Sigmoid colon (tissue), 7 donors: Measurements from ENCODE around the gene ABRACL. TPM values are rescaled to one million over a fixed set of nuclear protein-coding genes. Genes with fewer than 3 reads are reported as not detected.

Experiments
- DNase-seq: peaks from one replicate; pipeline ENCODE4 v3.0.0-alpha.2; 2019
- H3K27ac ChIP-seq, 4 donors: fragments of 200-600 bp; sonication (generic); one replicate each; pipeline ENCODE4 v1.5.1; 2016 to 2019; ENCODE audit warnings: mild to moderate bottlenecking in 1 of 4
- H3K27me3 ChIP-seq, 3 donors: fragments of 200-600 bp; sonication (generic); one replicate each; pipeline ENCODE4 v1.5.1; 2019; ENCODE audit warnings: mild to moderate bottlenecking in 1 of 3
- H3K36me3 ChIP-seq, 4 donors: fragments of 200-600 bp; sonication (generic); one replicate each; pipeline ENCODE4 v1.5.1; 2016 to 2019
- H3K4me1 ChIP-seq, 4 donors: fragments of 200-600 bp; sonication (generic); one replicate each; pipeline ENCODE4 v1.5.1; 2017 to 2019
- H3K4me3 ChIP-seq, 4 donors: fragments of 200-600 bp; sonication (generic); one replicate each; pipeline ENCODE4 v1.5.1; 2017 to 2019; ENCODE audit warnings: mild to moderate bottlenecking in 2 of 4, moderate library complexity in 1 of 4
- H3K9me3 ChIP-seq, 4 donors: fragments of 200-600 bp in 3 of 4; sonication (generic) in 3 of 4; one replicate each; pipeline versions ENCODE4 v1.5.1 to v1.6.1; 2013 to 2019
- EP300 ChIP-seq, 4 donors: sonication (generic); formaldehyde crosslinking; IDR thresholded peaks; one replicate each; pipeline ENCODE4 v1.6.1; 2017; ENCODE audit warnings: antibody characterized with exemption in 4 of 4
- POLR2A ChIP-seq, 2 donors: fragments of 450-650 bp; IDR thresholded peaks; one replicate each; pipeline ENCODE4 v1.6.1; 2016; ENCODE audit warnings: antibody characterized with exemption in 2 of 2, mild to moderate bottlenecking in 2 of 2, moderate library complexity in 2 of 2
- POLR2AphosphoS5 ChIP-seq, 4 donors: sonication (generic); formaldehyde crosslinking; IDR thresholded peaks; one replicate each; pipeline ENCODE4 v1.6.1; 2017; ENCODE audit warnings: antibody characterized with exemption in 4 of 4
- whole genome bisulfite sequencing, 2 donors: extraction: QIAGEN DNeasy Blood & Tissue Kit; methylation state at CpG; one replicate each; pipeline ENCODE4 v1.1.7; 2013; 5-methylcytosine and 5-hydroxymethylcytosine counted together
- intact Hi-C: fragments of 100-400 bp; cut with DNase I; formaldehyde crosslinking; loops from one replicate; pipeline ENCODE4 v1.15.1; 2023
- polyA plus RNA-seq, 3 donors: library from polyadenylated mRNA; stranded (reverse); fragments of 200-250 nt; gene quantifications; one replicate each; pipeline ENCODE4 v1.2.3, GENCODE V29; 2013
- total RNA-seq, 4 donors: library from RNA; depleted of rRNA; stranded (reverse); fragments of >200 nt; gene quantifications; one replicate each; pipeline ENCODE4 v1.1.0, GENCODE V29; 2016
- TF ChIP-seq, protein P1 (sequence below), 4 experiments: fragments of 450-650 bp in 3 of 4; fragments of 200-600 bp in 1 of 4; IDR thresholded peaks; one replicate each; pipeline ENCODE4 v1.5.1; 2016 to 2019; ENCODE audit warnings: antibody characterized with exemption in 4 of 4, mild to moderate bottlenecking in 3 of 4, moderate library complexity in 2 of 4
- donor health status: healthy with polysubstance abuse.
- donor health status: Bipolar disorder and iron deficiency.
- donor health status: healthy.

ABRACL gene
- total and polyA plus RNA-seq, 7 donors = 6.8 to 529 (median 7.7) TPM

DNA sequence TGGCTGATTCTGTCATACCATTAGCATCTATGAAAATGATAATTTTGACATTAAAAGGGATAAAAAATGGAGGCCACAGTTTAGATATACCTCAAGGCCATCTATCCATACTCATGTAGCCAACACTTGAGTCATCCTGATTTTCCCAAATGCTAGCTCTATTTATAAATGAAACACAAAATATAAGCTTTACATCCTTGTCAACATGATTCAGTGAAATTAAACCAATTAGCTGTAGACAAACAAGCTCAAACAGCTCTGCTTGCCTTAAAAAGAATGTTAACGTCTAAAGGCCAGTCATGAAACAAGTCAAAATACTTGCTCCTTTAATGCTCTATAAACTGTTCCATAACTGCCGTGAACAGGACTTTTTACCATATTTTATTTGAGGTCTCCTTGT is 40.3 kb downstream of the ABRACL start:
- no peaks in the 10 kb centered on the region for H3K36me3 ChIP-seq
- H3K27me3 ChIP-seq = no peaks in the 10 kb centered on the region
- no peak overlapping the region for H3K4me3 ChIP-seq
- TF ChIP-seq EP300 (IDR thresholded peaks at IDR 0.05) (no peak), POLR2A (IDR thresholded peaks at IDR 0.05) (no peak), POLR2AphosphoS5 (IDR thresholded peaks at IDR 0.05) (no peak)
- TF ChIP-seq, protein P1, sequence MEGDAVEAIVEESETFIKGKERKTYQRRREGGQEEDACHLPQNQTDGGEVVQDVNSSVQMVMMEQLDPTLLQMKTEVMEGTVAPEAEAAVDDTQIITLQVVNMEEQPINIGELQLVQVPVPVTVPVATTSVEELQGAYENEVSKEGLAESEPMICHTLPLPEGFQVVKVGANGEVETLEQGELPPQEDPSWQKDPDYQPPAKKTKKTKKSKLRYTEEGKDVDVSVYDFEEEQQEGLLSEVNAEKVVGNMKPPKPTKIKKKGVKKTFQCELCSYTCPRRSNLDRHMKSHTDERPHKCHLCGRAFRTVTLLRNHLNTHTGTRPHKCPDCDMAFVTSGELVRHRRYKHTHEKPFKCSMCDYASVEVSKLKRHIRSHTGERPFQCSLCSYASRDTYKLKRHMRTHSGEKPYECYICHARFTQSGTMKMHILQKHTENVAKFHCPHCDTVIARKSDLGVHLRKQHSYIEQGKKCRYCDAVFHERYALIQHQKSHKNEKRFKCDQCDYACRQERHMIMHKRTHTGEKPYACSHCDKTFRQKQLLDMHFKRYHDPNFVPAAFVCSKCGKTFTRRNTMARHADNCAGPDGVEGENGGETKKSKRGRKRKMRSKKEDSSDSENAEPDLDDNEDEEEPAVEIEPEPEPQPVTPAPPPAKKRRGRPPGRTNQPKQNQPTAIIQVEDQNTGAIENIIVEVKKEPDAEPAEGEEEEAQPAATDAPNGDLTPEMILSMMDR (IDR thresholded peaks at IDR 0.05) = no peak
- no peak for DNase-seq
- H3K4me1 ChIP-seq = no peaks in the 10 kb centered on the region
- intact Hi-C loops = no loop called here
- H3K27ac ChIP-seq = no peak overlapping the region
- 83 to 85% methylated on average over 2 of the region's 2 CpGs for WGBS, 2 donors
- no peaks in the 10 kb centered on the region for H3K9me3 ChIP-seq

DNA sequence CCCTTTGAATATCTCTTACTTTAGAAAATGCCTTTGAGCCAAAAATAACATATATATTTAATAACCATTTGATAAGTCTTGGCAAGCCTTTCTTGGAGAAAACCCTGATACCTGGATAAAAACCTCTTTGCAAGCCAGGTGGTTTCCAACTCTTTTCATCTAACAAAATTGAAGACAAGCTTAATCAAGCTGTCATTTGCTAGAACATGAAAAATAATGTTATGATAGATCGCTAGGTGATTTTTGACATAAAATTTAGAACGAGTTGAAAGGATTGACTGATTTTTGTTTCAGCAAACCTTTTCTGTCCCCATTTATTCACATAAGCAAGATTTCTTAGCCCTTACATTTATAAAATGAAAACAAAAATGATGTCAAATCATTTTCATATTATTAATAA is 44.6 kb downstream of the ABRACL start:
- TF ChIP-seq, protein P1 (IDR thresholded peaks at IDR 0.05) = no peak
- no peak for TF ChIP-seq EP300 (IDR thresholded peaks at IDR 0.05)
- TF ChIP-seq POLR2AphosphoS5 (IDR thresholded peaks at IDR 0.05) = no peak
- no peak for TF ChIP-seq POLR2A (IDR thresholded peaks at IDR 0.05)
- Histone ChIP-seq H3K27me3 (no peaks in the 10 kb centered on the region), H3K9me3 (no peaks in the 10 kb centered on the region), H3K4me3 (no peak overlapping the region), H3K4me1 (no peaks in the 10 kb centered on the region), H3K36me3 (no peaks in the 10 kb centered on the region), H3K27ac (no peak overlapping the region)
- intact Hi-C loops = no loop called here
- no peak for DNase-seq
- WGBS, 2 donors = 89 to 95% methylated on average over 2 of the region's 2 CpGs

DNA sequence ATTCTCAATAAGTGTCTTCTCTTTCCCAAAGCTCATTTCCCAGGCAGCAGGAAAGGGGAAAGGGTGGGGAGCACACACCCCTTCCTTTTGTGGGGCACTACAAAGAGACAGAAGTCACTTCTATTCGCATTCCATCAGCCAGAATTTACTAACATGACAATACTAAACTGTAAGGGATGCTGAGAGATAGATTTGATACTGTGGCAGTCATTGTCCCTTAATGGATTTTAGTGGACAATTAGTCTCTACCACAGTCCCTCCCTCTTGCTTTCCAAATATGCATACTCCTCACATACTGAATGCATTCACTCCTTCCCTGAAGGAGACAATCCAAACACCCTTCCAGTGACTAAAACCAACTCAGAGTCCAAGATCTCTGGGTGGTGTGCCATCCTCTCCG is 50.5 kb downstream of the ABRACL start:
- H3K27ac ChIP-seq = no peak overlapping the region
- DNase-seq = no peak
- 91 to 96% methylated on average over 2 of the region's 2 CpGs for WGBS, 2 donors
- H3K4me1 ChIP-seq = no peaks in the 10 kb centered on the region
- intact Hi-C loops = no loop called here
- no peaks in the 10 kb centered on the region for H3K9me3 ChIP-seq
- no peaks in the 10 kb centered on the region for H3K27me3 ChIP-seq
- no peak for TF ChIP-seq EP300 (IDR thresholded peaks at IDR 0.05)
- TF ChIP-seq POLR2AphosphoS5 (IDR thresholded peaks at IDR 0.05) = no peak
- TF ChIP-seq POLR2A (IDR thresholded peaks at IDR 0.05) = no peak
- TF ChIP-seq, protein P1 (IDR thresholded peaks at IDR 0.05) = no peak
- no peak overlapping the region for H3K4me3 ChIP-seq
- H3K36me3 ChIP-seq = no peaks in the 10 kb centered on the region

DNA sequence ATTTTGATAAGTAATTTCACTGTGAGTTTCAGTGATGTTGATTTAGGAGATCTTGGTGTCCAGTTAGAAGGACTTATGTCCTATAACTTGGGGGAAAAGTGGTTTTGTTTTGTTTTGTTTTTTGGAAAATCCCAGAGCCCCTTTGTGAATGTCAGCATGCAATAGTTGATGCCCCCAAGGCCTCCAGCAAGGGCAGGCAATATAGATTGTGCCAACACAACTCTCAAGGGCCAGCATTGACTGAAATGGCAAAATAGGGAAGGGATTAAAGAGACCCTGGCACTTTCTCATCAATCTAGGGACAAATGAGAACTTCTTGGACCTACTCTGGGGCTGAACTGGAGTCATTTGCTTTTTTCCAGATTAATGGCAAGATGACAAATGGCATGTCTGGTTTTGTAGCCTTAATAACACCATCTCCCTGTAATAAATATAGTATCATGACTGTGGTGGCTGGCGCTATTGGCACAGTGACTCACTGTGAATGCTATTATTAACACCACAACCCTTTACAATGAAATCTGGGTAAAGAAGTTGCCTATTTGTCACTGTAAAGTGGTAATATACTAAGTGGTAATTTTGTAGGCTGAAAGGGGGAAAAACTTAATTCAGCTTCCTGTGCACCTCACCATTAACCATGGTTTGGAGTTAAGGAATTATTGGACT is 51.8 kb downstream of the ABRACL start:
- Histone ChIP-seq H3K27me3 (no peaks in the 10 kb centered on the region), H3K9me3 (no peaks in the 10 kb centered on the region), H3K4me1 (no peaks in the 10 kb centered on the region), H3K4me3 (no peak overlapping the region), H3K36me3 (no peaks in the 10 kb centered on the region), H3K27ac (no peak overlapping the region)
- 96 to 98% methylated on average over 1 of the region's 1 CpG for WGBS, 2 donors
- TF ChIP-seq POLR2AphosphoS5 (IDR thresholded peaks at IDR 0.05) (no peak), POLR2A (IDR thresholded peaks at IDR 0.05) (no peak), EP300 (IDR thresholded peaks at IDR 0.05) (no peak)
- TF ChIP-seq, protein P1 (IDR thresholded peaks at IDR 0.05) = no peak
- intact Hi-C loops = no loop called here
- no peak for DNase-seq

DNA sequence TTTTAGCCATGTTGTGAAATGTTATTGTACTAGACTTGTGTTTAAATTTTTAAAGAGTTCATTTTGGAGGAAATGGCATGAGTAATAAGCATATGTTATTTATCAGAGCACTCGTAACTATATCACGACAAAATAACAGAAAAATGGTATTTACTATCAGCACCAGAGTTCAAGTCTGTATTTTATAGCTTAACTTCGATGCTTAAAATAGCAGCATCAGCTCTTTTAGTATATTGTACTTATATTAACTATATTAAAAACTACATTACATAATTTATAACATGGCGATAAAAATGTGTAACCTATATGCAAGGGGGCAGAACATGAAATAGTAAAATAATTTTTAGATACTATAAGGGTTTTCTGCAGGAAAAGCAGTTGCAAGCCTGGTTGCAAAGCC is 52.9 kb downstream of the ABRACL start:
- Histone ChIP-seq H3K4me1 (no peaks in the 10 kb centered on the region), H3K9me3 (no peaks in the 10 kb centered on the region), H3K27ac (no peak overlapping the region), H3K36me3 (no peaks in the 10 kb centered on the region), H3K27me3 (no peaks in the 10 kb centered on the region), H3K4me3 (no peak overlapping the region)
- intact Hi-C loops = no loop called here
- TF ChIP-seq, protein P1 (IDR thresholded peaks at IDR 0.05) = no peak
- TF ChIP-seq POLR2A (IDR thresholded peaks at IDR 0.05) (no peak), EP300 (IDR thresholded peaks at IDR 0.05) (no peak), POLR2AphosphoS5 (IDR thresholded peaks at IDR 0.05) (no peak)
- DNase-seq = no peak
- 83 to 88% methylated on average over 4 of the region's 4 CpGs for WGBS, 2 donors
